Glomerular visceral epithelial cell (primary cell): ENCODE data around the gene SIRT4.
"Not testable (repeated sequence)": the region's sequence is repeated elsewhere in the genome, so short reads cannot be mapped to it uniquely, and the experiment has no call there.

Experiments
- DNase-seq: peaks from one replicate; pipeline ENCODE4 v3.0.0-alpha.2; 2016; ENCODE audit errors: extremely low spot score

SIRT4 gene

GRCh38 chr12:120335447-120335846 is 33.3 kb downstream of the SIRT4 start:
- DNase-seq = peak; percentile 53

DNA sequence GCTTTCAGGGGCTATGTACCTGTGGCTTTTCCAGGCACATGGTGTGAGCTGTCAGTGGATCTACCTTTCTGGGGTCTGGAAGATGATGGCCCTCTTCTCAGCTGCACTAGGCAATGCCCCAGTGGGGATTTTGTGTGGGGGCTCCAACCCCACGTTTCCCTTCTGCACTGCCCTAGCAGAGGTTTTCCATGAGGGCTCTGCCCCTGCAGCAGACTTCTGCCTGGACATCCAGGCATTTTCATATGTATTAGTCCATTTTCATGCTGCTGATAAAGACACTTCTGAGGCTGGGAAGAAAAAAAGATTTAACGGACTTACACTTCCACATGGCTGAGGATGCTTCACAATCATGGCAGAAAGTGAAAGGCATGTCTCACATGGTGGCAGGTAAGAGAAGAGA is 34.3 kb downstream of the SIRT4 start:
- DNase-seq = not testable (repeated sequence)

- DNase-seq = no peak
Observed at GRCh38 chr12:120337730-120338129, 35.6 kb downstream of the SIRT4 start.

DNA sequence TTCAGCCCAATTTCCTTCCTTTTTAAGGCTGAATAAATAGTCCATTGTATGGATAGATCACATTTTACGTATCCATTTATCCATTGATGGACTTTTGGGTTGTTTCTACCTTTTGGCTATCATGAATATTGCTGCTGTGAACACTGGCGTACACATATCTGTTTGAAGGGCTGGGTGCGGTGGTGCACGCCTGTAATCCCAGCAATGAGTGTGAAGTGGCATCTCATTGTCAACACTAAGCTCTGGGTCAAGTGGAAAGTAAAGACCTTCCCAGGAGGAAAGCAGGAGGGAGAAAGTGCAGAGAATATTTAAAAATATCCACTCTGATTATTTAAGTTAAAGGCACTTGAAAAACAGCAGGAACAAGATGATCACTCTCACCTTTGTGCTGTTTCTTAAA is 37.1 kb downstream of the SIRT4 start:
- no peak for DNase-seq

GRCh38 chr12:120342175-120343038 is 40.3 kb downstream of the SIRT4 start:
- no peak for DNase-seq

DNA sequence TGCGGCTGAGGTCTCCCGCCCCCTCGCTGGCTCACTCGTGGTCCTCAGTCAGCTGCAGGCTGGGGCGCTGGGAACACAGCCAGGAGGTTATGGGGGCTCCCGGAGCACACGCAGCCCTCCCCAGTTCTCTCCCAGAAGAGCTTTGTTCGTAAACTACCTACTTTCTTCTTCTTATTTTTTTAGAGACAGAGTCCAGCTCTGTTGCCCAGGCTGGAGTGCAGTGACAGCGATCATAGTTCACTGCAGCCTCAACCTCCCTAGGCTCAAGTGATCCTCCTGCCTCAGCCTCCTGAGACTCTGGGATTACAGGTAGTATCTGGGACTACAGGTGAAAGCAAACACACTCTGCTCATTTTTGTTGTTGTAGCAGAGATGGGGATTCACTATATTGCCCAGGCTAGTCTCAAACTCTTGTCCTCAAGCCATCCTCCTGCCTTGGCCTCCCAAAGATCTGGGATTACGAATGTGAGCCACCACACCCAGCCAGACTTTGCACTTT is 41.0 kb downstream of the SIRT4 start:
- no peak for DNase-seq

GRCh38 chr12:120343692-120344091 is 41.6 kb downstream of the SIRT4 start:
- no peak for DNase-seq

GRCh38 chr12:120346031-120346430 is 43.9 kb downstream of the SIRT4 start:
- DNase-seq = no peak

GRCh38 chr12:120346681-120347080 is 44.6 kb downstream of the SIRT4 start:
- DNase-seq = no peak

- DNase-seq = no peak
Observed at GRCh38 chr12:120347766-120348165, 45.6 kb downstream of the SIRT4 start.

DNA sequence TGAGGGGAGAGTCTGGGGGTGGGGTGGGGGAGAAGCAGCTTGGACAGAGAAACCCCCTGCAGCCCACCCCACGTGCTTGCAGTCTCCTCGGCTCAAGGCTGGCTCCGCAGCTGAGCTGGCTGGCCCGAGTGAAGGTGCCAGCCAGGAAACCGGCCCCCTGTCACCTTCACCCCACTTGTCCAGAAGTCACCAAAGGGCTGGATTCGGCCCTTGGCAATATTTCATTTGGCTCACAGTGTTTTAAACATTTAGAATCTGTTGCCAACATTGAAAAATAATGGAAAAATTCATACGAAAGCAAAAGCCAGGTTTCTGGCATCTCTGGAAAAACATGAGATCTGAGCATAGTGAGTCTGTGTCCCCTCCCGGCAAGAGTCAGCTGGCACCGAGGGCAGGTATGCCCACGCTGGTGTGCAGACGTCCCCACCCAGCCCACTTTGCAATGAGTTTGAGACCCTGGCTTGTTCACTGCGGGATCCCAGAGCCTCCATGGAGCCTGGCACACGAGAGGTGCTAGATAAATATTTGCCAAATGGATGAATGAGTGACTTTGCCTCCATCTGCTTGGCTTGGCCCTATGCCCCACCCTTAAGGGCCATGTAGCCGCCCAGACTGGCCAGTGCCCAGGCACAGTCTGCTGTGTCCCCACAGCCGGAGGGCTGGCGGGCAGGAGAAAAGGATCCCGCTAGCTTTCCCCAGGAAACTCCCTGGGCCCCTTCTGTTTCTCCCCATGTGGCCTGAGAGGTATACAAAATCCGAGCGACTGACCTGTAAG is 48.6 kb downstream of the SIRT4 start:
- DNase-seq = no peak

- no peak for DNase-seq
Observed at GRCh38 chr12:120352117-120352516, 50.0 kb downstream of the SIRT4 start.

- no peak for DNase-seq
Observed at GRCh38 chr12:120353136-120353535, 51.0 kb downstream of the SIRT4 start.

- DNase-seq = no peak
Observed at GRCh38 chr12:120353556-120354317, 51.6 kb downstream of the SIRT4 start.

- peak; percentile 96 for DNase-seq
Observed at GRCh38 chr12:120356567-120357030, 54.5 kb downstream of the SIRT4 start.

DNA sequence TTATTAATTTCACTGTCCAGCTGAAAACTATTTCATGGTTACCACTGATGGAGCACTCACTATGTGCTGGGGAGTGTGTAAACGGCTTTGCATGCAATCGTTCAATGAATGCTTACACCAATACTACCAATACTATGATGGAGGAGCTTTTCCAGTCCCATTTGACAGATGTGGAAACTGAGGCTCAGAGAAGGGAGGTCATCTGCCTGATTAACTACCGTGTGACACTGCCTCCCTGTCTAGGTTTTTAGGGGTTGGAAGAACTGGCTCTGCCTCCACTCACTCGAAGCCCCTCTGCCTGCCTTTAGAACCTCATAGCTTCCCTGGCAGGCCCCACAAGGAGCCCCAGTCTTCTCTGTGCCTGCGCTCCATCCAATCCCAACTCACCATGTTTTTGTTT is 55.0 kb downstream of the SIRT4 start:
- no peak for DNase-seq

- no peak for DNase-seq
Observed at GRCh38 chr12:120358412-120359100, 56.4 kb downstream of the SIRT4 start.

GRCh38 chr12:120359128-120359527 is 57.0 kb downstream of the SIRT4 start:
- DNase-seq = no peak

GRCh38 chr12:120361506-120362208 is 59.5 kb downstream of the SIRT4 start:
- DNase-seq = no peak
